GM12891 (cell line): ENCODE measurements around the gene COL5A1.

ENCODE experiments used
- POLR2A ChIP-seq: IDR thresholded peaks from 2 replicates; pipeline ENCODE4 v1.6.1; 2011; ENCODE audit warnings: low read depth, low read length, control low read depth
- POLR2AphosphoS5 ChIP-seq: IDR thresholded peaks from 2 replicates; pipeline ENCODE4 v1.6.1; 2011; ENCODE audit warnings: low read depth, low read length, control low read depth

DNA sequence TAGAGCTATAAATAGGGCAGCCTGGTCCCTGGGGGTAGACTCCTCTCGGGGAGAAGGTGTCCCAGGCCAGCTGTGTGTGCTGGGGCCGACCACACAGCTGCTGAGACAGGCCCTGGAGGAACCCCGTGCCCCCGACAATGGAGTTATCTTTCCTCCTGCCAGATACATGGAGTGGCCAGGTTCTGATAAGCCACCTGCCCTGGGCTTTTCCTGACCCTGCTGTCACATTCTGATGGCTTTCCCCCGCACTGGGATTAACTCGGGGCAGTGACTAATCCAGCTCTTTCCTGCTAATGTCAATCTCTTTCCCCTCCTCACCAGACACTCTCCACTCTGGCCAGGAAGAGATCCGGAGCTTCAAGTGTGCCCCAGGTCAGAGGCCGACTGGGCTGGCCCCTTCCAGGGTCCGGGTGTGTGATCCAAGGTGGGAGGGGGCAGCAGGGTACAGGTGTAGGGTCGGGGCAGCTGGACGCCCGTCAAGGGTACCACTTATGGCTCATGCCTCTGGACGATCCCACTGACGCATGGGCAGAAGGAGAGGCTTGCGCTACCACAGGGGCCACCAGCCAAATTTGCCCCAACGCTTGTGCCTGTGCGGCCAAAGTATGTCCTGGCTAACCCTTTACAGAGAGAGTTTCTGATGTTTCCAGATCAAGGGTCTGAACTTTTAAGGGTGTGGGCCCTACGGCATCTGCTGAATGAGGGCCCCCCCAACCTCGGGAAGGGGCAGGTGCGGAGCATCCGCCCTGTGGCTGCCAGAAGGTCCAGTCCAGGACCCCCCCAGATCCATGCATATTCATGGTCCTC, 20.6 kb upstream of the COL5A1 start:
- no peak for TF ChIP-seq POLR2A
- no peak for TF ChIP-seq POLR2AphosphoS5
